ENCODE results near the gene LAMC1. TPM values are rescaled to one million over a fixed set of nuclear protein-coding genes. Genes with fewer than 3 reads are reported as not detected.

The LAMC1 gene
- total and polyA plus RNA-seq, 2 of the 4 experiments (the other 2 are of a cell fraction): 249 to 394 TPM

DNA sequence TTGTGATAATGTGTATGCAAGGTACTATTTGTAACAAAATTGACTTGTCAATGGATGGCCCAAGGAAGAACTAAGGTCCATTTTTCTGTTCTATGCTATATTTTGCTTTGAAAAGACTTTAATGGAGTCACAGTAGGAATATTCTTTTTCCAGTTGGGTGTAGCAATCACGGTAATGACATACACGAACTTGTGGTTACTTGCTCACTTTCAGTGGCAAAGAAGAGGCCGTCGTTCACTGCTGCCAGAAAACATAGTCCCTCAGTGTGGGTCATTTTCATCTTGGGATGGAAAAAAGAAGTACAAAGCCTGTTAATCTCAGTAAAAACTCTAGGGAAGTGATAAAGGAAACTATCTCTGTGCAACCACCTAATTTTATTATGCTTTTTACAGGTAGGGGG, 115.1 kb downstream of the LAMC1 start:
- Histone ChIP-seq H2AFZ (replicated peaks; ENCODE audit: low read length, poor library complexity) (no peak overlapping the region), H3K9me1 (ENCODE audit: insufficient read depth, low read length) (peaks cover 10% of the 10 kb centered on the region), H3K27ac (ENCODE audit: insufficient read depth, low read length) (no peak overlapping the region), H3K14ac (replicated peaks; ENCODE audit: low read depth, low read length) (no peak overlapping the region), H3K36me3 (ENCODE audit: control insufficient read depth, insufficient read depth, low read length) (peaks cover 46% of the 10 kb centered on the region), H3K9me3 (ENCODE audit: control insufficient read depth, insufficient read depth, low read length) (no peaks in the 10 kb centered on the region), H4K20me1 (ENCODE audit: insufficient read depth, low read length) (no peaks in the 10 kb centered on the region), H2BK120ac (ENCODE audit: low read depth, low read length) (no peak overlapping the region), H3K18ac (ENCODE audit: low read depth, low read length) (no peak overlapping the region), H3K79me1 (ENCODE audit: low read depth in 1 of 2, low read length in 2 of 2) (peaks cover 12 to 51% of the 10 kb centered on the region in 2 experiments; a peak in 3 of 4 replicates), H3K4me1 (ENCODE audit: control insufficient read depth, insufficient read depth, low read length) (peaks cover 8% of the 10 kb centered on the region), H2AK5ac (ENCODE audit: low read depth, low read length) (no peak overlapping the region), H2BK15ac (ENCODE audit: low read depth, low read length) (0 out of 3 replicates have a peak overlapping the region, but pooled peaks have one; percentile 75), H3K4me2 (ENCODE audit: low read depth, low read length) (no peak overlapping the region), H3K4ac (ENCODE audit: low read depth, low read length) (0 out of 2 replicates have a peak overlapping the region, but pooled peaks have one; percentile 13), H3K23ac (ENCODE audit: low read depth, low read length) (no peak overlapping the region), H4K91ac (ENCODE audit: insufficient read depth, low read depth, low read length) (no peak overlapping the region; the same call in 1 of the 2 replicates), H4K8ac (ENCODE audit: low read depth in 2 of 2, low read length in 2 of 2) (0 out of 4 replicates have a peak overlapping the region, but pooled peaks of 1 of the 2 experiments have one; percentile 21), H2AK9ac (replicated peaks; ENCODE audit: low read depth, low read length, poor library complexity) (no peak overlapping the region), H4K5ac (ENCODE audit: low read depth, low read length) (no peak overlapping the region), H3K27me3 (ENCODE audit: control insufficient read depth, insufficient read depth, low read length) (no peaks in the 10 kb centered on the region), H2BK5ac (ENCODE audit: low read depth, low read length, poor library complexity, severe bottlenecking) (no peak overlapping the region), H3K4me3 (ENCODE audit: insufficient read depth, low read depth, low read length) (no peak overlapping the region), H3K56ac (ENCODE audit: extremely low read depth, insufficient read depth, low read length) (no peak overlapping the region), H2BK20ac (ENCODE audit: low read depth, low read length) (0 out of 2 replicates have a peak overlapping the region, but pooled peaks have one; percentile 20), H3K9ac (ENCODE audit: low read depth, low read length) (no peak overlapping the region)
- intact Hi-C loops (cut with micrococcal nuclease): no loop called here
- no peak for TF ChIP-seq FOS (IDR thresholded peaks at IDR 0.05; ENCODE audit: low read depth, low read length)
- no peak for TF ChIP-seq RAD21 (IDR thresholded peaks at IDR 0.05; ENCODE audit: low read length)
- ChIA-PET CTCF (interaction anchor here (1.5 kb wide), 1 partner anchor 14 kb away, joined by 4 read pairs; no protein-coding TSS in a partner anchor), POLR2A (ENCODE audit: unreplicated experiment) (no interaction called here)
- no peak for ATAC-seq (ENCODE audit: low read depth)
- WGBS, 2 experiments (ENCODE audit: extremely low coverage in 2 of 2, insufficient read length in 1 of 2): no CpG with 5 or more reads among the region's 4 CpGs
- dilution Hi-C loops (cut with HindIII; ENCODE audit: low sequenced_read_pairs, unreplicated experiment): no loop called here
- DNase-seq: no peak
- no TSS peak for BruUV-seq (replicated peaks)
- in situ Hi-C loops (cut with MboI; ENCODE audit: low sequenced_read_pairs): no loop called here

Measured in IMR-90 (cell line).